Superior temporal gyrus (tissue), 1 donor: Measurements from ENCODE around the gene ALMS1.
A peak's percentile ranks its signal among the peaks of the same experiment; 100 is the strongest.
"Not testable (repeated sequence)": the region's sequence is repeated elsewhere in the genome, so short reads cannot be mapped to it uniquely, and the experiment has no call there.

Source experiments
- DNase-seq: peaks from one replicate; pipeline ENCODE4 v3.0.0-alpha.2; 2016; ENCODE audit errors: extremely low spot score

Gene ALMS1

GRCh38 chr2:73385504-73386341 lies at the start of gene ALMS1:
Gene ALMS1, plus strand, starts transcription at chr2:73385836. Its CDS starts 33 bp downstream, at chr2:73385869.
- DNase-seq: peak; percentile 85

- DNase-seq: no peak
Measured at GRCh38 chr2:73337828-73338227, 47.8 kb upstream of the ALMS1 start.

GRCh38 chr2:73339201-73339600 lies 46.4 kb upstream of the ALMS1 start:
- no peak for DNase-seq

- DNase-seq: no peak
Measured at GRCh38 chr2:73341039-73341438, 44.6 kb upstream of the ALMS1 start.

GRCh38 chr2:73343992-73344391 lies 41.6 kb upstream of the ALMS1 start:
- no peak for DNase-seq

- not testable (repeated sequence) for DNase-seq
Measured at GRCh38 chr2:73344747-73345146, 40.9 kb upstream of the ALMS1 start.

- DNase-seq: no peak
Measured at GRCh38 chr2:73350035-73350691, 35.5 kb upstream of the ALMS1 start.

- no peak for DNase-seq
Measured at GRCh38 chr2:73356097-73356496, 29.5 kb upstream of the ALMS1 start.

- DNase-seq: peak; percentile 69
Measured at GRCh38 chr2:73359915-73360697, 25.5 kb upstream of the ALMS1 start.

- no peak for DNase-seq
Measured at GRCh38 chr2:73366060-73366459, 19.6 kb upstream of the ALMS1 start.

GRCh38 chr2:73368781-73369180 lies 16.9 kb upstream of the ALMS1 start:
- no peak for DNase-seq

- DNase-seq: no peak
Measured at GRCh38 chr2:73370348-73370747, 15.3 kb upstream of the ALMS1 start.

- DNase-seq: no peak
Measured at GRCh38 chr2:73373344-73373743, 12.3 kb upstream of the ALMS1 start.

GRCh38 chr2:73374269-73374668 lies 11.4 kb upstream of the ALMS1 start:
- DNase-seq: no peak

GRCh38 chr2:73376681-73377080 lies 9.0 kb upstream of the ALMS1 start:
- DNase-seq: no peak

- no peak for DNase-seq
Measured at GRCh38 chr2:73383036-73383435, 2.6 kb upstream of the ALMS1 start.

GRCh38 chr2:73385123-73385503 lies 523 bp upstream of the ALMS1 start:
- DNase-seq: no peak

- DNase-seq: no peak
Measured at GRCh38 chr2:73386342-73386868, 769 bp downstream of the ALMS1 start.

GRCh38 chr2:73386894-73387636 lies 1.4 kb downstream of the ALMS1 start:
- no peak for DNase-seq

- no peak for DNase-seq
Measured at GRCh38 chr2:73402386-73403103, 16.9 kb downstream of the ALMS1 start.

- no peak for DNase-seq
Measured at GRCh38 chr2:73403237-73403636, 17.6 kb downstream of the ALMS1 start.
